ENCODE measurements around the gene SIPA1L3.
"Not testable (repeated sequence)": the region's sequence is repeated elsewhere in the genome, so short reads cannot be mapped to it uniquely, and the experiment has no call there.

SIPA1L3 gene

GRCh38 chr19:38063928-38064327 lies 156.9 kb downstream of the SIPA1L3 start:
- WGBS, result 93% methylated on average over 6 of the region's 6 CpGs
- Histone ChIP-seq H3K9me3 (ENCODE audit: insufficient read depth, low read depth, low read length) (no peaks in the 10 kb centered on the region), H3K27ac (ENCODE audit: low read depth, low read length) (no peak overlapping the region), H3K36me3 (ENCODE audit: insufficient read depth, low read length) (no peaks in the 10 kb centered on the region), H3K4me1 (ENCODE audit: insufficient read depth, low read length) (no peaks in the 10 kb centered on the region), H3K4me3 (ENCODE audit: low read length) (no peak overlapping the region), H3K9ac (ENCODE audit: low read depth, low read length) (no peak overlapping the region), H3K27me3 (ENCODE audit: insufficient read depth, low read length) (no peaks in the 10 kb centered on the region)

- Histone ChIP-seq H3K4me1 (ENCODE audit: insufficient read depth, low read length) (no peaks in the 10 kb centered on the region), H3K27ac (ENCODE audit: low read depth, low read length) (no peak overlapping the region), H3K9me3 (ENCODE audit: insufficient read depth, low read depth, low read length) (no peaks in the 10 kb centered on the region), H3K36me3 (ENCODE audit: insufficient read depth, low read length) (no peaks in the 10 kb centered on the region), H3K4me3 (ENCODE audit: low read length) (no peak overlapping the region), H3K9ac (ENCODE audit: low read depth, low read length) (no peak overlapping the region), H3K27me3 (ENCODE audit: insufficient read depth, low read length) (no peaks in the 10 kb centered on the region)
- 96% methylated on average over 5 of the region's 7 CpGs for WGBS
Measured at GRCh38 chr19:38064661-38065425, 157.8 kb downstream of the SIPA1L3 start.

GRCh38 chr19:38065775-38066174 lies 158.8 kb downstream of the SIPA1L3 start:
- not testable (repeated sequence) for H3K36me3 ChIP-seq (ENCODE audit: insufficient read depth, low read length); H3K4me1 ChIP-seq (ENCODE audit: insufficient read depth, low read length); H3K27ac ChIP-seq (ENCODE audit: low read depth, low read length); H3K4me3 ChIP-seq (ENCODE audit: low read length); H3K9ac ChIP-seq (ENCODE audit: low read depth, low read length); H3K9me3 ChIP-seq (ENCODE audit: insufficient read depth, low read depth, low read length); H3K27me3 ChIP-seq (ENCODE audit: insufficient read depth, low read length)
- 96% methylated on average over 3 of the region's 7 CpGs for WGBS

GRCh38 chr19:38068826-38069225 lies 161.8 kb downstream of the SIPA1L3 start:
- 0 out of 2 replicates have a peak, but pooled peaks cover 5% of the 10 kb centered on the region for H3K4me1 ChIP-seq (ENCODE audit: insufficient read depth, low read length)
- no peaks in the 10 kb centered on the region for H3K27me3 ChIP-seq (ENCODE audit: insufficient read depth, low read length)
- WGBS, result 97% methylated on average over 6 of the region's 6 CpGs

GRCh38 chr19:38070573-38070972 lies 163.6 kb downstream of the SIPA1L3 start:
- Histone ChIP-seq H3K9ac (ENCODE audit: low read depth, low read length) (0 out of 2 replicates have a peak overlapping the region, but pooled peaks have one; percentile 10), H3K36me3 (ENCODE audit: insufficient read depth, low read length) (no peaks in the 10 kb centered on the region), H3K27me3 (ENCODE audit: insufficient read depth, low read length) (no peaks in the 10 kb centered on the region), H3K9me3 (ENCODE audit: insufficient read depth, low read depth, low read length) (no peaks in the 10 kb centered on the region), H3K4me3 (ENCODE audit: low read length) (no peak overlapping the region), H3K4me1 (ENCODE audit: insufficient read depth, low read length) (0 out of 2 replicates have a peak, but pooled peaks cover 9% of the 10 kb centered on the region), H3K27ac (ENCODE audit: low read depth, low read length) (no peak overlapping the region)
- WGBS, result 87% methylated on average over 3 of the region's 3 CpGs

More at GRCh38 chr19:38068826-38069225, 161.8 kb downstream of the SIPA1L3 start:
- Histone ChIP-seq H3K27ac (ENCODE audit: low read depth, low read length) (no peak overlapping the region), H3K9ac (ENCODE audit: low read depth, low read length) (no peak overlapping the region), H3K4me3 (ENCODE audit: low read length) (no peak overlapping the region), H3K9me3 (ENCODE audit: insufficient read depth, low read depth, low read length) (no peaks in the 10 kb centered on the region), H3K36me3 (ENCODE audit: insufficient read depth, low read length) (no peaks in the 10 kb centered on the region)

- not testable (repeated sequence) for H3K27me3 ChIP-seq (ENCODE audit: insufficient read depth, low read length); H3K27ac ChIP-seq (ENCODE audit: low read depth, low read length); H3K9ac ChIP-seq (ENCODE audit: low read depth, low read length); H3K4me3 ChIP-seq (ENCODE audit: low read length); H3K9me3 ChIP-seq (ENCODE audit: insufficient read depth, low read depth, low read length); H3K36me3 ChIP-seq (ENCODE audit: insufficient read depth, low read length); H3K4me1 ChIP-seq (ENCODE audit: insufficient read depth, low read length)
- WGBS, result 94% methylated on average over 6 of the region's 6 CpGs
Measured at GRCh38 chr19:38071054-38071453, 164.0 kb downstream of the SIPA1L3 start.

GRCh38 chr19:38071647-38072046 lies 164.6 kb downstream of the SIPA1L3 start:
- 95% methylated on average over 5 of the region's 5 CpGs for WGBS
- 0 out of 2 replicates have a peak, but pooled peaks cover 9% of the 10 kb centered on the region for H3K4me1 ChIP-seq (ENCODE audit: insufficient read depth, low read length)
- H3K27me3 ChIP-seq (ENCODE audit: insufficient read depth, low read length), result no peaks in the 10 kb centered on the region
- no peak overlapping the region for H3K4me3 ChIP-seq (ENCODE audit: low read length)
- peaks cover 3% of the 10 kb centered on the region; the same call in 1 of the 2 replicates for H3K36me3 ChIP-seq (ENCODE audit: insufficient read depth, low read length)
- no peak overlapping the region for H3K27ac ChIP-seq (ENCODE audit: low read depth, low read length)
- no peaks in the 10 kb centered on the region for H3K9me3 ChIP-seq (ENCODE audit: insufficient read depth, low read depth, low read length)
- no peak overlapping the region for H3K9ac ChIP-seq (ENCODE audit: low read depth, low read length)

- Histone ChIP-seq H3K36me3 (ENCODE audit: insufficient read depth, low read length) (peaks cover 3% of the 10 kb centered on the region; the same call in 1 of the 2 replicates), H3K27ac (ENCODE audit: low read depth, low read length) (no peak overlapping the region), H3K4me3 (ENCODE audit: low read length) (no peak overlapping the region), H3K27me3 (ENCODE audit: insufficient read depth, low read length) (no peaks in the 10 kb centered on the region), H3K9me3 (ENCODE audit: insufficient read depth, low read depth, low read length) (no peaks in the 10 kb centered on the region), H3K4me1 (ENCODE audit: insufficient read depth, low read length) (0 out of 2 replicates have a peak, but pooled peaks cover 9% of the 10 kb centered on the region), H3K9ac (ENCODE audit: low read depth, low read length) (no peak overlapping the region)
- WGBS, result 92% methylated on average over 18 of the region's 18 CpGs
Measured at GRCh38 chr19:38072776-38073750, 166.1 kb downstream of the SIPA1L3 start.

GRCh38 chr19:38073841-38074685 lies 167.1 kb downstream of the SIPA1L3 start:
- 74% methylated on average over 16 of the region's 16 CpGs for WGBS
- H3K27ac ChIP-seq (ENCODE audit: low read depth, low read length), result no peak overlapping the region
- H3K4me1 ChIP-seq (ENCODE audit: insufficient read depth, low read length), result 0 out of 2 replicates have a peak, but pooled peaks cover 9% of the 10 kb centered on the region
- H3K27me3 ChIP-seq (ENCODE audit: insufficient read depth, low read length), result no peaks in the 10 kb centered on the region
- peaks cover 3% of the 10 kb centered on the region; the same call in 1 of the 2 replicates for H3K36me3 ChIP-seq (ENCODE audit: insufficient read depth, low read length)
- no peak overlapping the region for H3K9ac ChIP-seq (ENCODE audit: low read depth, low read length)
- no peaks in the 10 kb centered on the region for H3K9me3 ChIP-seq (ENCODE audit: insufficient read depth, low read depth, low read length)
- H3K4me3 ChIP-seq (ENCODE audit: low read length), result no peak overlapping the region

GRCh38 chr19:38076337-38076736 lies 169.3 kb downstream of the SIPA1L3 start:
- no peaks in the 10 kb centered on the region for H3K9me3 ChIP-seq (ENCODE audit: insufficient read depth, low read depth, low read length)
- H3K4me1 ChIP-seq (ENCODE audit: insufficient read depth, low read length), result peaks cover 13% of the 10 kb centered on the region; the same call in 1 of the 2 replicates

More at GRCh38 chr19:38076337-38076736, 169.3 kb downstream of the SIPA1L3 start:
- H3K36me3 ChIP-seq (ENCODE audit: insufficient read depth, low read length), result peaks cover 3% of the 10 kb centered on the region; the same call in 1 of the 2 replicates
- 95% methylated on average over 10 of the region's 10 CpGs for WGBS
- no peak overlapping the region for H3K27ac ChIP-seq (ENCODE audit: low read depth, low read length)
- no peaks in the 10 kb centered on the region for H3K27me3 ChIP-seq (ENCODE audit: insufficient read depth, low read length)
- no peak overlapping the region for H3K4me3 ChIP-seq (ENCODE audit: low read length)
- no peak overlapping the region for H3K9ac ChIP-seq (ENCODE audit: low read depth, low read length)

Data from HUES64 (cell line).